Measurements from ENCODE around the gene GCHFR. TPM values are rescaled to one million over a fixed set of nuclear protein-coding genes. Genes with fewer than 3 reads are reported as not detected.

GCHFR gene
- total RNA-seq, 1 donor from 2014 or later: not detected

- no peak for DNase-seq (ENCODE audit: low spot score)
Observed at GRCh38 chr15:40775740-40776536, 12.1 kb downstream of the GCHFR start.

DNA sequence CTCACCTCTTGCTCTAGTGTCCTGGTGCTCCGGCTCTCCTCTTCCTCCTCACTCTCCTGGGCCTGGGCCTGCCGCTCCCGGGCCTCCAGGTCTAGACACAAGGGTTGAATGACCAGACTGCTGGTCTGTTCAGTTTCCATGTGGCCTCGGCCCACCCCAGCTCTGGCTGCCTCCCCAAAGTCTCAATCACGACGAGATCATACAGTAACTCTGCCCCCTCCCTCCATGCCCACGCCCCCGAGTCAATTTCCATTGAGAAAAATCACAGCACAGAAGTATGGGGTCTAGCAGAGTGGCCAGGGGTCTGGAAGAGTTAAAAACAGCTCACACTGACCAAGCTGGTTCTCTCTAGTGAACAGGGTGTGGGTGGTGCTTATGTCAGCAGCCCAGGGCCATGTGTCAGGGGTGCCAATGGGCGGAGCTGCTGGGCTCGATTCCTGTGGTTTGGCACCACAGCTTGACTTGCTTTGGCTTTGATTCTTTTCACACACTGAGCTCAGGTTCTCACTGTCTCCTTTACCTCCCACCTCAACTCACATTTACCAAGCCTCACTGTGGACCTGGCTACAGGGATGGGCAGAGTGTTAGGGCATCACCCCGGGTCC lies 12.8 kb downstream of the GCHFR start:
- no peak for DNase-seq (ENCODE audit: low spot score)

- no peak for DNase-seq (ENCODE audit: low spot score)
Observed at GRCh38 chr15:40782609-40783227, 18.9 kb downstream of the GCHFR start.

- no peak for DNase-seq (ENCODE audit: low spot score)
Observed at GRCh38 chr15:40785164-40785563, 21.3 kb downstream of the GCHFR start.

DNA sequence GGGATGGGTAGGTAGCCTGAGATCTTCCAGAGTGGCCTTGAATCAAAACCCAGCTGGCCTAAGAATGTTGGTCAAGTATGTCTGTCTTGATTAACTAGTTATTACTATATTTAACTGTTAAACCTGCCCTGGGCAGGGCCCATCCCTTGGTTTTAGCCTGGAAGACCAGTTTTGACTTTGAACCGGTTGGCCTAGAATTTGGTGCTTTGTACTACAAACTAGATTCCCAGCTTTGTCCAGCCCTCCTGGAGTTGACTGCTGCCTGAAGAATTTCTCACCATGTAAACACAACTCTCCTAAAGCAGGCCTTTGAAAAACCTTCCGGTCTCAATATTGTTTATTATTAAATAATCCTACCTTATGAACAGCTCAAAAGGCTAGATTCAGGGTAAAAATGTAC lies 21.9 kb downstream of the GCHFR start:
- DNase-seq (ENCODE audit: low spot score): no peak

GRCh38 chr15:40787344-40787841 lies 23.5 kb downstream of the GCHFR start:
- peak; percentile 42 for DNase-seq (ENCODE audit: low spot score)

GRCh38 chr15:40787991-40788390 lies 24.1 kb downstream of the GCHFR start:
- no peak for DNase-seq (ENCODE audit: low spot score)

DNA sequence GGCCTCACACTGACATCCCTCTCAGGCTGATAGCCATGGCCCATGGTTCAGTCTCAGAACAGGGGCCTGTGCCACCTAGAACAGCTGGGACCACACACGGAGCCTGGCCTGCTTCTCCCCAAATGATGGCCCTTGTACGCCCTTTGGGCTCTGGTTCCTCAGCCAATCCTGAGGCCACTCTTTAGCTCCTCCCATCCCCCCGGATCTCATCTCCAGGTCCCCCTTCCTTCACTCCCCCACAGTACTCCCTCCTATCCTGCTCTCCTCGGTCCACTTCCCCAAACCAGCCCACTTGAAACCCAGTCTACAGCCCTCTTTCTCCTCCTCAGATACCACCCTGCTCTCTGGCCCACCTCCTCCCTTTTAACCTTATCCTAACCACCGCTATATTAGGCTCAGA lies 25.3 kb downstream of the GCHFR start:
- no peak for DNase-seq (ENCODE audit: low spot score)

DNA sequence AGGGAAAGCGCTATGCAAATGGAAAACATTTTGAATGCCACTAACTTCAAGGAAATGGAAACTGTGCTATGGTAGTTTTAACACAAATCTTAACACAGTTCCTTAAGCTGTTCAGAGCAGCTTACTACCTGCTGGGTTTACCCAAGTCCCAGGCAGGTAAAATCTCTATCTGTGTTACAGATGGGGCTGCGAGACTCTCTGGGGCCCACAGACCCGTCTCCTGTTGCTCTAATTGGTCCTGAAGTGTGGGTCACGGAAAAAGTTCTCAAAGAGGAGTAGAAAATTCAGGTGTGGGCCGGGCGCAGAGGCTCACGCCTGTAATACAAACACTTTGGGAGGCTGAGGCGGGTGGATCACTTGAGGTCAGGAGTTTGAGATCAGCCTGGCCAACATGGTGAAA lies 26.1 kb downstream of the GCHFR start:
- no peak for DNase-seq (ENCODE audit: low spot score)

GRCh38 chr15:40790718-40791117 lies 26.9 kb downstream of the GCHFR start:
- no peak for DNase-seq (ENCODE audit: low spot score)

DNA sequence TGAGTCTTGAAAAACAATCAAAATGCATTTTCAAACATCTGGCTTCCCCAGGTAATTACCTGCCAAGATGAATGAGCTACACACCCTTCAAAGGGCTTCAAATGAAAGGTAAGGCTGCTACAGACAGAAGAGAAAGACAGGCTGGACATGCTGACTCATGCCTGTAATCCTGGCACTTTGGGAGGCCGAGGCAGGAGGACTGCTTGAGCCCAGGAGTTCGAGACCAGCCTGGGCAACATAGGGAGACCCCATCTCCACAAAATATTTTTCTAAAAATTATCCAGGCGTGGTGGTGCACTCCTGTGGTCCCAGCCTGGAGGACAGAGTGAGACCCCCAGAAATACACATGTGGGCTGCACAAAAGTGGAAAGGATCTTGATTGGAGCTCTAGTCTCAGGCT lies 28.5 kb downstream of the GCHFR start:
- no peak for DNase-seq (ENCODE audit: low spot score)

GRCh38 chr15:40793216-40793989 lies 29.5 kb downstream of the GCHFR start:
- no peak for DNase-seq (ENCODE audit: low spot score)

DNA sequence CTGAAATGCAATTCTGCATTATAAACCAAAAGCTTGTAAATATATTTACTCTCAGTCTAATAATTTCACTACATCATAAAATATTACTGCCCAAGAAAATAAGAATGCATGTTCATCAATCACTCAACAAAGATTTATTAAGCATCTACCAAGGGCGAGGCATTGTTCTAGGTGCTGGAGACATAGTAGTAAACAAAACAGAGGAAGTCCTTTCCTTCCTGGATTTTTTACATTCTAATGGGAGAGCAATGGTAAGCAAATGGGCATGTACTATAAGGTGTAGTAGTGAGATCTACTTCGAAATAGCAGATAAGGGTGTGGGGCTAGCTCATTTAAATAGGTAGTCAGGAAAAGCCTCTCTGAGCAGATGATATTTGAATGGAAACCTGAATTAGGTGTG lies 32.2 kb downstream of the GCHFR start:
- DNase-seq (ENCODE audit: low spot score): no peak

- DNase-seq (ENCODE audit: low spot score): no peak
Observed at GRCh38 chr15:40796512-40796911, 32.6 kb downstream of the GCHFR start.

DNA sequence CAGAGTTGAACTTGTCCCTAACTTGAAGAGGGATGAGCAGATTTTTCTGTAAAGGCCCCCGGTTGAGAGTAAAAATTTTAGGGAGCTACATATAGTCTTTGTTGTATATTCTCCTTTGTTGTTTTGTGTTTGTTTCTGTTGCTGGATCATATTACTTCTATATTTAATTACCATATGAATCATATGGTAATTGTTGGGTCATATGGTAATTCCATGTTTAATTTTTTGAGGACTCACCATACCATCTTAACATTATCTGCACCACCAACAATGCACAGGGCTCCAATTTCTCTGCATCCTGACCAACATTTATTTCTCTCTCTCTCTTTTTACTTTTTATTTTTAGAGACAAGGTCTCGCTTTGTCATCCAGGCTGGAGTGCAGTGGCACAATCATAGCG lies 35.7 kb downstream of the GCHFR start:
- no peak for DNase-seq (ENCODE audit: low spot score)

GRCh38 chr15:40803076-40803475 lies 39.2 kb downstream of the GCHFR start:
- no peak for DNase-seq (ENCODE audit: low spot score)

DNA sequence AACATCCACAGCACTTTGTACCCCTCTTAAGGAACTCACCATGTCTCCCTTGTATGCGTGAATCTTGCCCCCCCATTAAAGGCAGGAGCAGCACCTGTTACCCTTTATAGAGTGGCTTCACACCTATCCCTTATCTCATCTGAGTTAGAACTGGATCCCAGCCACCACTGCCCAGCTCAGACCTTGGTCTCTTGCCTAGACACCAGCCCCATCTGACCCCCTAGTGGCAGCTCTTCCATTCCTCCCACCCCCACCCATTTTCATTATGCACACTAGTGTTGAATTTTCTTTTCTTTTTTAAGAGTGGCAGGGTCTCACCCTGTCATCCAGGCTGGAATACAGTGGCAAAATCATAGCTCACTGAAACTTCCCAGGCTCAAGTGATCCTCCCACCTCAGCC lies 39.8 kb downstream of the GCHFR start:
- no peak for DNase-seq (ENCODE audit: low spot score)

GRCh38 chr15:40806672-40807027 lies 42.8 kb downstream of the GCHFR start:
- DNase-seq (ENCODE audit: low spot score): no peak

GRCh38 chr15:40807028-40807887 lies 43.4 kb downstream of the GCHFR start, which contains the start of the genes DNAJC17 and ZFYVE19:
DNAJC17 (minus strand) TSS chr15:40807473; CDS start chr15:40807446, 27 bp downstream.
ZFYVE19 (plus strand) TSS chr15:40807089; CDS start chr15:40807590, 501 bp downstream.
- DNase-seq (ENCODE audit: low spot score): peak; percentile 99

GRCh38 chr15:40807888-40808461 lies 44.1 kb downstream of the GCHFR start:
- no peak for DNase-seq (ENCODE audit: low spot score)
